ENCODE results near the gene KCNC1.

- no peak for TF ChIP-seq CTCF (conservative IDR thresholded peaks at IDR 0.05; ENCODE audit: low read depth in 2 of 2)
- TF ChIP-seq ZNF331 (CRISPR knock-in tag; IDR thresholded peaks at IDR 0.05; ENCODE audit: low read depth): no peak
Measured at GRCh38 chr11:17772704-17773600, 38.4 kb downstream of the KCNC1 start.

Data from GM23338 (cell line).